ENCODE data around the gene C3orf49. TPM values are rescaled to one million over a fixed set of nuclear protein-coding genes. Genes with fewer than 3 reads are reported as not detected.

Gene C3orf49
- total RNA-seq, 1 experiment from 2014 or later = not detected

- Histone ChIP-seq H4K20me1 (ENCODE audit: insufficient read depth) (peaks cover 4% of the 10 kb centered on the region; the same call in 1 of the 2 replicates), H3K4me2 (ENCODE audit: low read length) (no peak overlapping the region), H3K27me3 (ENCODE audit: insufficient read depth, low read length) (no peaks in the 10 kb centered on the region), H2AFZ (ENCODE audit: low read depth, low read length, poor library complexity, severe bottlenecking) (no peak overlapping the region), H3K4me1 (ENCODE audit: control insufficient read depth in 1 of 2, insufficient read depth in 2 of 2, low read length in 2 of 2) (peaks cover 7 to 18% of the 10 kb centered on the region in 2 experiments), H3K4me3 (replicated peaks in 1 of 2; ENCODE audit: low read depth in 1 of 2, low read length in 2 of 2) (no peak overlapping the region), H3K9me2 (ENCODE audit: insufficient read depth) (no peaks in the 10 kb centered on the region), H3K27ac (ENCODE audit: low read depth, low read length) (no peak overlapping the region), H3K9ac (ENCODE audit: low read length) (no peak overlapping the region), H3K36me3 (ENCODE audit: control insufficient read depth in 1 of 2, insufficient read depth in 2 of 2, low read length in 2 of 2) (no peaks in the 10 kb centered on the region), H3K9me3 (ENCODE audit: control insufficient read depth in 1 of 2, insufficient read depth in 1 of 2, low read depth in 1 of 2, low read length in 2 of 2) (no peaks in the 10 kb centered on the region), H3K79me2 (ENCODE audit: insufficient read depth, low read length) (peaks cover 90% of the 10 kb centered on the region)
- DNase-seq (ENCODE audit: low read depth, low spot score) (no peak), ATAC-seq (no peak)
- RAD21 ChIA-PET (ENCODE audit: low non-redundant PET in 1 of 2, low total read pairs in 2 of 2, uncharacterized antibody in 2 of 2, unreplicated experiment in 2 of 2) = no interaction called here
- no TSS peak for BruUV-seq (replicated peaks)
- CTCF ChIA-PET = interaction anchor here (0.9 kb wide), 1 partner anchor 47 kb away, joined by 3 read pairs; no protein-coding TSS in a partner anchor
- POLR2A ChIA-PET = no interaction called here
- intact Hi-C loops (cut with micrococcal nuclease) = loop anchor here (5.0 kb wide), 1 partner anchor 52 kb away; the partner anchor contains the start of gene SCAANT1
- TF ChIP-seq ZBTB33 (IDR thresholded peaks at IDR 0.05; ENCODE audit: extremely low read depth, insufficient replicate concordance, low read length) (no peak), JUND (IDR thresholded peaks at IDR 0.05) (no peak), ELF1 (IDR thresholded peaks at IDR 0.05; ENCODE audit: borderline replicate concordance, low read depth) (no peak)
Observed at GRCh38 chr3:63860776-63861175, 41.7 kb downstream of the C3orf49 start.

GRCh38 chr3:63861306-63861705, 42.2 kb downstream of the C3orf49 start:
- Histone ChIP-seq H3K27ac (ENCODE audit: low read depth, low read length) (no peak overlapping the region), H3K27me3 (ENCODE audit: insufficient read depth, low read length) (no peaks in the 10 kb centered on the region)

More at GRCh38 chr3:63861306-63861705, 42.2 kb downstream of the C3orf49 start:
- Histone ChIP-seq H3K4me3 (replicated peaks in 1 of 2; ENCODE audit: low read depth in 1 of 2, low read length in 2 of 2) (no peak overlapping the region), H3K9me3 (ENCODE audit: control insufficient read depth in 1 of 2, insufficient read depth in 1 of 2, low read depth in 1 of 2, low read length in 2 of 2) (no peaks in the 10 kb centered on the region), H3K9ac (ENCODE audit: low read length) (no peak overlapping the region), H3K9me2 (ENCODE audit: insufficient read depth) (no peaks in the 10 kb centered on the region), H3K36me3 (ENCODE audit: control insufficient read depth in 1 of 2, insufficient read depth in 2 of 2, low read length in 2 of 2) (no peaks in the 10 kb centered on the region), H3K4me1 (ENCODE audit: control insufficient read depth in 1 of 2, insufficient read depth in 2 of 2, low read length in 2 of 2) (peaks cover 7 to 18% of the 10 kb centered on the region in 2 experiments), H4K20me1 (ENCODE audit: insufficient read depth) (peaks cover 4% of the 10 kb centered on the region; the same call in 1 of the 2 replicates), H3K4me2 (ENCODE audit: low read length) (no peak overlapping the region), H2AFZ (ENCODE audit: low read depth, low read length, poor library complexity, severe bottlenecking) (no peak overlapping the region), H3K79me2 (ENCODE audit: insufficient read depth, low read length) (peaks cover 89% of the 10 kb centered on the region)
- BruUV-seq (replicated peaks) = no TSS peak
- ChIA-PET POLR2A (no interaction called here), RAD21 (ENCODE audit: low non-redundant PET in 1 of 2, low total read pairs in 2 of 2, uncharacterized antibody in 2 of 2, unreplicated experiment in 2 of 2) (no interaction called here), CTCF (no interaction called here)
- no peak for ATAC-seq
- TF ChIP-seq MAX (IDR thresholded peaks at IDR 0.05) (no peak), SRF (IDR thresholded peaks at IDR 0.05; ENCODE audit: low read depth) (no peak), EZH2phosphoT487 (IDR thresholded peaks at IDR 0.05; ENCODE audit: borderline replicate concordance) (no peak), ELF1 (IDR thresholded peaks at IDR 0.05; ENCODE audit: borderline replicate concordance, low read depth) (no peak), POLR2A (IDR thresholded peaks at IDR 0.05; ENCODE audit: borderline replicate concordance, extremely low read depth, insufficient read depth, insufficient read length) (no peak), EGR1 (IDR thresholded peaks at IDR 0.05; ENCODE audit: low read depth) (no peak), SIN3A (IDR thresholded peaks at IDR 0.05; ENCODE audit: low read depth) (no peak), CBX3 (IDR thresholded peaks at IDR 0.05; ENCODE audit: low read depth) (no peak), ZFX (IDR thresholded peaks at IDR 0.05) (no peak), YY1 (IDR thresholded peaks at IDR 0.05; ENCODE audit: extremely low read depth, insufficient replicate concordance, low read depth, low read length) (no peak)
- intact Hi-C loops (cut with micrococcal nuclease) = loop anchor here (5.0 kb wide), 1 partner anchor 51 kb away; the partner anchor contains the start of gene SCAANT1
- DNase-seq (ENCODE audit: low read depth, low spot score) = no peak
